K562 (cell line): ENCODE results near the gene TSPOAP1. TPM values are rescaled to one million over a fixed set of nuclear protein-coding genes. Genes with fewer than 3 reads are reported as not detected.

ENCODE experiments used
- FOS ChIP-seq: IDR thresholded peaks from 3 replicates; pipeline ENCODE4 v1.6.1; 2011; ENCODE audit not compliant: insufficient read length; ENCODE audit errors: extremely low read depth
- MTF1 ChIP-seq: fragments of 250-450 bp; sonication (Bioruptor Pico); IDR thresholded peaks from 2 replicates; pipeline ENCODE4 v1.9.0; 2021; ENCODE audit warnings: moderate library complexity, mild to moderate bottlenecking, inconsistent platforms, borderline replicate concordance
- POLR3G ChIP-seq: IDR thresholded peaks from 2 replicates; pipeline ENCODE4 v1.6.1; 2011; ENCODE audit not compliant: insufficient read length, insufficient replicate concordance; ENCODE audit errors: extremely low read depth
- ZNF324 ChIP-seq: fragments of 250-450 bp; sonication (Bioruptor Pico); IDR thresholded peaks from 2 replicates; pipeline ENCODE4 v1.4.0; 2020; ENCODE audit warnings: mild to moderate bottlenecking
- ZNF696 ChIP-seq: fragments of 250-450 bp; sonication (Bioruptor Pico); conservative IDR thresholded peaks from 2 replicates; pipeline ENCODE4 v1.4.0; 2020; ENCODE audit warnings: mild to moderate bottlenecking, moderate library complexity
- ZSCAN29 ChIP-seq: fragments of 450-650 bp; IDR thresholded peaks from 2 replicates; pipeline ENCODE4 v1.6.1; 2017
- polyA plus RNA-seq, 8 experiments: library from polyadenylated mRNA; depleted of rRNA in 4 of 8; stranded (reverse) in 5 of 8; unstranded in 3 of 8; fragments of >200 nt; fragmentation: Nextera tagmentation in 2 of 8; fragmentation: Illumina TruSeq in 1 of 8; extraction: Ambion mirVana in 2 of 8; extraction: Trizol in 1 of 8; gene quantifications; 2 replicates each; pipeline versions ENCODE4 v1.2.1 to v1.2.3, GENCODE V29; 2011 to 2014; ENCODE audit warnings: inconsistent platforms in 1 of 8, missing spikeins in 1 of 8
- total RNA-seq, 7 experiments: library from RNA; depleted of rRNA in 6 of 7; stranded (reverse); fragments of >200 nt in 6 of 7; fragmentation: Illumina TruSeq in 2 of 7; extraction: Trizol in 2 of 7; gene quantifications; 2 replicates each; pipeline versions ENCODE4 v1.2.1 to v1.2.3, GENCODE V29; 2011 to 2021; ENCODE audit warnings: low replicate concordance in 1 of 7
- TF ChIP-seq, protein P1 (sequence below): fragments of 250-450 bp; sonication (Bioruptor Pico); IDR thresholded peaks from 2 replicates; pipeline ENCODE4 v1.8.0; 2022; ENCODE audit warnings: moderate library complexity, mild to moderate bottlenecking, inconsistent platforms
- TF ChIP-seq, protein P2 (sequence below), 3 experiments: IDR thresholded peaks in 2 of 3; conservative IDR thresholded peaks in 1 of 3; 2 replicates each; pipeline ENCODE4 v1.5.1; 2011 to 2012; ENCODE audit warnings: low read length in 3 of 3, mild to moderate bottlenecking in 3 of 3, control low read depth in 2 of 3, improper control_type of control experiment in 1 of 3, inconsistent platforms in 1 of 3, low read depth in 1 of 3, mixed read lengths in 1 of 3, moderate library complexity in 1 of 3; ENCODE audit not compliant: insufficient read depth in 2 of 3
- TF ChIP-seq, protein P3 (sequence below): fragments of 450-650 bp; formaldehyde crosslinking; IDR thresholded peaks from 2 replicates; pipeline ENCODE4 v1.4.0; 2022; ENCODE audit warnings: missing genetic modification characterization
- TF ChIP-seq, protein P4 (sequence below): sonication (generic); formaldehyde crosslinking; IDR thresholded peaks from 2 replicates; pipeline ENCODE4 v1.4.0; 2020; ENCODE audit warnings: mild to moderate bottlenecking, missing genetic modification reagents
- TF ChIP-seq, protein P5 (sequence below): sonication (generic); formaldehyde crosslinking; IDR thresholded peaks from 2 replicates; pipeline ENCODE4 v1.8.1; 2023; ENCODE audit warnings: mild to moderate bottlenecking, missing genetic modification reagents, moderate library complexity
- TF ChIP-seq, protein P6 (sequence below): fragments of 250-450 bp; sonication (Bioruptor Pico); IDR thresholded peaks from 2 replicates; pipeline ENCODE4 v1.4.0; 2020; ENCODE audit warnings: mild to moderate bottlenecking, moderate library complexity

The TSPOAP1 gene
- total and polyA plus RNA-seq, 9 of the 15 experiments (the other 6 are each of a cell fraction or from before 2014, with no cell fraction given): 0.87 to 3.9 (median 1.8) TPM; not detected in 2

DNA sequence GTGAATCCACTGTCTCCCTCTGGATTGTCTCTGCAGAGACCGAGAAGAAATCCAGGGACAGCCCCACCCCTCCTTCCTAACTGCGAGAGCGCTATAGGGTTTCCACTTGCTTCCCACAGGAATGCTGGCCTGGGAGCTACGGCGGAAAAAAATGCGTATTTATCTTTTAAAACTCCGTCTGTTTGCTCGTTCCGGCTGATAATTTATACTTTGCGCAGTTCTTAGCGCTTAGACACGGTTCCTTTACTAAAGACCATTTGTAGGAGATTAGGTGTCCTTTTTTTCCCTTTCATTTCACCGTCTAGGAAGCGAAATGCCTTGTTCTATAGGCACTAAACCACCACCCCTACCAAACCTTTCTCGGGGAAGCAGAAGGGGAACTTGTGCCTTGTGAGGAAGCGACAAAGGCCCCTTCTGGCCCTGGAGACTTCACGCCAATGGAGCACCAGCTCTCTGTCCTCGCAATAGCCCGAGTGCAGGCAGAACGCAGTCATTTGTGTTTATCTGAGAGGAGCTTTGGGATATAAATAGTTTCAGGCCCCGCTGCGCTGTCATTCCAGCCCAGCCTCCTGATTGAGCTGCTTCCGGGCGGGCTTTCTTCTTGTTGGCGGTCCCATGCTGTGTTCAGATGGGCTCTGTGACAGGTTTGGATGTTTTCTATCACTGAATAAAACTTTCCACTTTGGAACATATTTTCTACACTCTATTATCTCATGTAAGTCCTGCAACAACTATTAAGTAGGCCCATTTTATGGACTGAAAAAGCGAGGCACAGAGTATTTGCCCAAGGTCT, 24.2 kb upstream of the TSPOAP1 start (continued):
- TF ChIP-seq ZSCAN29 (0 out of 2 replicates have a peak, but pooled peaks have one; percentile 47), MTF1 (CRISPR knock-in tag) (no peak), POLR3G (no peak), FOS (no peak), ZNF696 (CRISPR knock-in tag) (no peak), ZNF324 (CRISPR knock-in tag) (no peak)
- TF ChIP-seq, protein P1, sequence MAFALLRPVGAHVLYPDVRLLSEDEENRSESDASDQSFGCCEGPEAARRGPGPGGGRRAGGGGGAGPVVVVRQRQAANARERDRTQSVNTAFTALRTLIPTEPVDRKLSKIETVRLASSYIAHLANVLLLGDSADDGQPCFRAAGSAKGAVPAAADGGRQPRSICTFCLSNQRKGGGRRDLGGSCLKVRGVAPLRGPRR (CRISPR knock-in tag): no peak
- TF ChIP-seq, protein P2, sequence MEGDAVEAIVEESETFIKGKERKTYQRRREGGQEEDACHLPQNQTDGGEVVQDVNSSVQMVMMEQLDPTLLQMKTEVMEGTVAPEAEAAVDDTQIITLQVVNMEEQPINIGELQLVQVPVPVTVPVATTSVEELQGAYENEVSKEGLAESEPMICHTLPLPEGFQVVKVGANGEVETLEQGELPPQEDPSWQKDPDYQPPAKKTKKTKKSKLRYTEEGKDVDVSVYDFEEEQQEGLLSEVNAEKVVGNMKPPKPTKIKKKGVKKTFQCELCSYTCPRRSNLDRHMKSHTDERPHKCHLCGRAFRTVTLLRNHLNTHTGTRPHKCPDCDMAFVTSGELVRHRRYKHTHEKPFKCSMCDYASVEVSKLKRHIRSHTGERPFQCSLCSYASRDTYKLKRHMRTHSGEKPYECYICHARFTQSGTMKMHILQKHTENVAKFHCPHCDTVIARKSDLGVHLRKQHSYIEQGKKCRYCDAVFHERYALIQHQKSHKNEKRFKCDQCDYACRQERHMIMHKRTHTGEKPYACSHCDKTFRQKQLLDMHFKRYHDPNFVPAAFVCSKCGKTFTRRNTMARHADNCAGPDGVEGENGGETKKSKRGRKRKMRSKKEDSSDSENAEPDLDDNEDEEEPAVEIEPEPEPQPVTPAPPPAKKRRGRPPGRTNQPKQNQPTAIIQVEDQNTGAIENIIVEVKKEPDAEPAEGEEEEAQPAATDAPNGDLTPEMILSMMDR (IDR thresholded peaks at IDR 0.05 in 2 of 3, conservative IDR thresholded peaks at IDR 0.05 in 1 of 3; ENCODE audit: insufficient read depth in 2 of 3, low read depth in 1 of 3, low read length in 3 of 3): no peak
- TF ChIP-seq, protein P3, sequence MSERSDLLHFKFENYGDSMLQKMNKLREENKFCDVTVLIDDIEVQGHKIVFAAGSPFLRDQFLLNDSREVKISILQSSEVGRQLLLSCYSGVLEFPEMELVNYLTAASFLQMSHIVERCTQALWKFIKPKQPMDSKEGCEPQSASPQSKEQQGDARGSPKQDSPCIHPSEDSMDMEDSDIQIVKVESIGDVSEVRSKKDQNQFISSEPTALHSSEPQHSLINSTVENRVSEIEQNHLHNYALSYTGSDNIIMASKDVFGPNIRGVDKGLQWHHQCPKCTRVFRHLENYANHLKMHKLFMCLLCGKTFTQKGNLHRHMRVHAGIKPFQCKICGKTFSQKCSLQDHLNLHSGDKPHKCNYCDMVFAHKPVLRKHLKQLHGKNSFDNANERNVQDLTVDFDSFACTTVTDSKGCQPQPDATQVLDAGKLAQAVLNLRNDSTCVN (CRISPR knock-in tag): 0 out of 2 replicates have a peak, but pooled peaks have one; percentile 21
- TF ChIP-seq, protein P4, sequence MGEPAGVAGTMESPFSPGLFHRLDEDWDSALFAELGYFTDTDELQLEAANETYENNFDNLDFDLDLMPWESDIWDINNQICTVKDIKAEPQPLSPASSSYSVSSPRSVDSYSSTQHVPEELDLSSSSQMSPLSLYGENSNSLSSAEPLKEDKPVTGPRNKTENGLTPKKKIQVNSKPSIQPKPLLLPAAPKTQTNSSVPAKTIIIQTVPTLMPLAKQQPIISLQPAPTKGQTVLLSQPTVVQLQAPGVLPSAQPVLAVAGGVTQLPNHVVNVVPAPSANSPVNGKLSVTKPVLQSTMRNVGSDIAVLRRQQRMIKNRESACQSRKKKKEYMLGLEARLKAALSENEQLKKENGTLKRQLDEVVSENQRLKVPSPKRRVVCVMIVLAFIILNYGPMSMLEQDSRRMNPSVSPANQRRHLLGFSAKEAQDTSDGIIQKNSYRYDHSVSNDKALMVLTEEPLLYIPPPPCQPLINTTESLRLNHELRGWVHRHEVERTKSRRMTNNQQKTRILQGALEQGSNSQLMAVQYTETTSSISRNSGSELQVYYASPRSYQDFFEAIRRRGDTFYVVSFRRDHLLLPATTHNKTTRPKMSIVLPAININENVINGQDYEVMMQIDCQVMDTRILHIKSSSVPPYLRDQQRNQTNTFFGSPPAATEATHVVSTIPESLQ (CRISPR knock-in tag): no peak
- TF ChIP-seq, protein P5, sequence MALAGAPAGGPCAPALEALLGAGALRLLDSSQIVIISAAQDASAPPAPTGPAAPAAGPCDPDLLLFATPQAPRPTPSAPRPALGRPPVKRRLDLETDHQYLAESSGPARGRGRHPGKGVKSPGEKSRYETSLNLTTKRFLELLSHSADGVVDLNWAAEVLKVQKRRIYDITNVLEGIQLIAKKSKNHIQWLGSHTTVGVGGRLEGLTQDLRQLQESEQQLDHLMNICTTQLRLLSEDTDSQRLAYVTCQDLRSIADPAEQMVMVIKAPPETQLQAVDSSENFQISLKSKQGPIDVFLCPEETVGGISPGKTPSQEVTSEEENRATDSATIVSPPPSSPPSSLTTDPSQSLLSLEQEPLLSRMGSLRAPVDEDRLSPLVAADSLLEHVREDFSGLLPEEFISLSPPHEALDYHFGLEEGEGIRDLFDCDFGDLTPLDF: no peak
- TF ChIP-seq, protein P6, sequence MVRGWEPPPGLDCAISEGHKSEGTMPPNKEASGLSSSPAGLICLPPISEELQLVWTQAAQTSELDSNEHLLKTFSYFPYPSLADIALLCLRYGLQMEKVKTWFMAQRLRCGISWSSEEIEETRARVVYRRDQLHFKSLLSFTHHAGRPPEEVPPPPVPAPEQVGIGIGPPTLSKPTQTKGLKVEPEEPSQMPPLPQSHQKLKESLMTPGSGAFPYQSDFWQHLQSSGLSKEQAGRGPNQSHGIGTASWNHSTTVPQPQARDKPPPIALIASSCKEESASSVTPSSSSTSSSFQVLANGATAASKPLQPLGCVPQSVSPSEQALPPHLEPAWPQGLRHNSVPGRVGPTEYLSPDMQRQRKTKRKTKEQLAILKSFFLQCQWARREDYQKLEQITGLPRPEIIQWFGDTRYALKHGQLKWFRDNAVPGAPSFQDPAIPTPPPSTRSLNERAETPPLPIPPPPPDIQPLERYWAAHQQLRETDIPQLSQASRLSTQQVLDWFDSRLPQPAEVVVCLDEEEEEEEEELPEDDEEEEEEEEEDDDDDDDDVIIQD (CRISPR knock-in tag): no peak
- TF ChIP-seq, all 486 proteins: peak for 63
